NCI-H2081 treated with DMSO at 0.1 percent for 48 hours (cell line): ENCODE measurements around the gene TEP1.
A peak's percentile ranks its signal among the peaks of the same experiment; 100 is the strongest.

ENCODE experiments used
- DNase-seq: peaks from one replicate; lab custom pipeline; 2025; lab: John Stamatoyannopoulos, UW

Gene TEP1

GRCh38 chr14:20429801-20430669, 16.7 kb upstream of the TEP1 start:
- DNase-seq: no peak

GRCh38 chr14:20428802-20429201, 15.5 kb upstream of the TEP1 start:
- DNase-seq: no peak

GRCh38 chr14:20428010-20428365, 14.7 kb upstream of the TEP1 start:
- no peak for DNase-seq

- no peak for DNase-seq
These were observed 14.1 kb upstream of the TEP1 start for GRCh38 chr14:20427231-20428009.

- no peak for DNase-seq
These were observed 11.6 kb upstream of the TEP1 start for GRCh38 chr14:20424851-20425250.

- no peak for DNase-seq
These were observed 9.6 kb upstream of the TEP1 start for GRCh38 chr14:20422886-20423285.

GRCh38 chr14:20421267-20421666, 8.0 kb upstream of the TEP1 start:
- DNase-seq: no peak

- no peak for DNase-seq
These were observed 6.1 kb upstream of the TEP1 start for GRCh38 chr14:20419419-20419818.

- DNase-seq: no peak
These were observed 5.2 kb upstream of the TEP1 start for GRCh38 chr14:20418501-20418909.

GRCh38 chr14:20417250-20418186, 4.2 kb upstream of the TEP1 start:
- peak; percentile 23 for DNase-seq

GRCh38 chr14:20416223-20416622, 2.9 kb upstream of the TEP1 start:
- no peak for DNase-seq

GRCh38 chr14:20415782-20416206, 2.5 kb upstream of the TEP1 start:
- DNase-seq: no peak

GRCh38 chr14:20413744-20414082, 412 bp upstream of the TEP1 start:
- no peak for DNase-seq

GRCh38 chr14:20412411-20412810, 890 bp downstream of the TEP1 start:
- DNase-seq: no peak

- no peak for DNase-seq
These were observed 4.1 kb downstream of the TEP1 start for GRCh38 chr14:20409226-20409625.

GRCh38 chr14:20403521-20403920, 9.8 kb downstream of the TEP1 start:
- DNase-seq: no peak

- no peak for DNase-seq
These were observed 12.2 kb downstream of the TEP1 start for GRCh38 chr14:20400965-20401593.

GRCh38 chr14:20400589-20400964, 12.7 kb downstream of the TEP1 start:
- DNase-seq: no peak

GRCh38 chr14:20397511-20397910, 15.8 kb downstream of the TEP1 start:
- no peak for DNase-seq

- no peak for DNase-seq
These were observed 21.8 kb downstream of the TEP1 start for GRCh38 chr14:20391505-20391904.

GRCh38 chr14:20388159-20388558, 25.1 kb downstream of the TEP1 start:
- DNase-seq: no peak

- no peak for DNase-seq
These were observed 25.7 kb downstream of the TEP1 start for GRCh38 chr14:20387576-20387975.
